IMR-90 (cell line): ENCODE results near the gene OR51D1. TPM values are rescaled to one million over a fixed set of nuclear protein-coding genes. Genes with fewer than 3 reads are reported as not detected.

ENCODE experiments used
- ATAC-seq: fragments of 200-7000 bp; cut with Tn5 transposase; 2 replicates; pipeline ENCODE4 v1.9.1; 2020; ENCODE audit warnings: low read depth, mild to moderate bottlenecking, moderate library complexity
- BruUV-seq: library from RNA; stranded (reverse); fragments of 400-500 nt; replicated peaks from 2 replicates; lab custom pipeline; 2021; lab: Mats Ljungman, UMichigan
- CTCF ChIA-PET: fragments of 300-600 bp; formaldehyde crosslinking; extraction: SDS; loops from one replicate; lab custom pipeline; 2021; ENCODE audit warnings: antibody characterized with exemption; lab: Yijun Ruan, JAX
- POLR2A ChIA-PET: fragments of 300-600 bp; sonication (Branson Sonifier 250); formaldehyde crosslinking; loops from one replicate; lab custom pipeline; 2022; ENCODE audit warnings: antibody characterized with exemption; ENCODE audit not compliant: unreplicated experiment; lab: Charles Lee
- DNase-seq: peaks from one replicate; pipeline ENCODE4 v3.0.0; 2013
- H2AFZ ChIP-seq: replicated peaks from 2 replicates; pipeline ENCODE3; 2013; ENCODE audit warnings: low read length, mild to moderate bottlenecking; ENCODE audit not compliant: poor library complexity
- H2AK5ac ChIP-seq: 2 replicates; pipeline ENCODE4 v1.6.1; 2013; ENCODE audit warnings: low read depth, low read length, inconsistent platforms
- H2AK9ac ChIP-seq: replicated peaks from 2 replicates; pipeline ENCODE3; 2013; ENCODE audit warnings: mild to moderate bottlenecking, low read depth, low read length, moderate library complexity; ENCODE audit not compliant: poor library complexity
- H2BK120ac ChIP-seq: 2 replicates; pipeline ENCODE4 v1.6.1; 2013; ENCODE audit warnings: low read depth, low read length, inconsistent platforms
- H2BK15ac ChIP-seq: 3 replicates; pipeline ENCODE4 v1.6.1; 2013; ENCODE audit warnings: low read depth, low read length, inconsistent platforms
- H2BK20ac ChIP-seq: 2 replicates; pipeline ENCODE4 v1.6.1; 2013; ENCODE audit warnings: low read depth, mild to moderate bottlenecking, inconsistent platforms, low read length, moderate library complexity
- H2BK5ac ChIP-seq: 2 replicates; pipeline ENCODE4 v1.6.1; 2013; ENCODE audit warnings: mild to moderate bottlenecking, low read depth, low read length, inconsistent platforms; ENCODE audit not compliant: poor library complexity, severe bottlenecking
- H3K14ac ChIP-seq: replicated peaks from 2 replicates; pipeline ENCODE4 v1.6.1; 2013; ENCODE audit warnings: low read depth, low read length, inconsistent platforms
- H3K18ac ChIP-seq: 2 replicates; pipeline ENCODE4 v1.6.1; 2013; ENCODE audit warnings: low read depth, low read length, control low read depth
- H3K23ac ChIP-seq: 2 replicates; pipeline ENCODE4 v1.6.1; 2013; ENCODE audit warnings: low read depth, low read length, inconsistent platforms
- H3K27ac ChIP-seq: 2 replicates; pipeline ENCODE4 v1.5.1; 2013; ENCODE audit warnings: mild to moderate bottlenecking, control low read depth, low read length; ENCODE audit not compliant: insufficient read depth
- H3K27me3 ChIP-seq: 2 replicates; pipeline ENCODE4 v1.6.1; 2013; ENCODE audit warnings: low read length; ENCODE audit not compliant: control insufficient read depth, insufficient read depth
- H3K36me3 ChIP-seq: 2 replicates; pipeline ENCODE4 v1.6.1; 2013; ENCODE audit warnings: low read length, mixed read lengths; ENCODE audit not compliant: control insufficient read depth, insufficient read depth
- H3K4ac ChIP-seq: 2 replicates; pipeline ENCODE4 v1.6.1; 2013; ENCODE audit warnings: low read depth, low read length, inconsistent platforms
- H3K4me1 ChIP-seq: 2 replicates; pipeline ENCODE4 v1.6.1; 2013; ENCODE audit warnings: low read length, mixed read lengths; ENCODE audit not compliant: control insufficient read depth, insufficient read depth
- H3K4me2 ChIP-seq: 2 replicates; pipeline ENCODE4 v1.6.1; 2013; ENCODE audit warnings: low read depth, mild to moderate bottlenecking, control low read depth, low read length, moderate library complexity
- H3K4me3 ChIP-seq: 2 replicates; pipeline ENCODE4 v1.5.1; 2013; ENCODE audit warnings: low read depth, mild to moderate bottlenecking, control low read depth, low read length, moderate library complexity; ENCODE audit not compliant: insufficient read depth
- H3K56ac ChIP-seq: 2 replicates; pipeline ENCODE4 v1.6.1; 2013; ENCODE audit warnings: low read length, inconsistent platforms; ENCODE audit not compliant: insufficient read depth; ENCODE audit errors: extremely low read depth
- H3K79me1 ChIP-seq, 2 experiments: 2 replicates each; pipeline ENCODE4 v1.6.1; 2013; ENCODE audit warnings: low read length in 2 of 2, inconsistent platforms in 1 of 2, low read depth in 1 of 2
- H3K9ac ChIP-seq: 2 replicates; pipeline ENCODE4 v1.6.1; 2013; ENCODE audit warnings: low read depth, low read length, control low read depth
- H3K9me1 ChIP-seq: 2 replicates; pipeline ENCODE4 v1.6.1; 2013; ENCODE audit warnings: low read length, inconsistent platforms; ENCODE audit not compliant: insufficient read depth
- H3K9me3 ChIP-seq: 2 replicates; pipeline ENCODE4 v1.6.1; 2013; ENCODE audit warnings: low read length; ENCODE audit not compliant: control insufficient read depth, insufficient read depth
- H4K20me1 ChIP-seq: 2 replicates; pipeline ENCODE4 v1.6.1; 2013; ENCODE audit warnings: low read length, inconsistent platforms; ENCODE audit not compliant: insufficient read depth
- H4K5ac ChIP-seq: 2 replicates; pipeline ENCODE4 v1.6.1; 2013; ENCODE audit warnings: mild to moderate bottlenecking, low read depth, low read length, control low read depth
- H4K8ac ChIP-seq, 2 experiments: 2 replicates each; pipeline ENCODE4 v1.6.1; 2013; ENCODE audit warnings: low read depth in 2 of 2, low read length in 2 of 2, control low read depth in 1 of 2, inconsistent platforms in 1 of 2
- H4K91ac ChIP-seq: 2 replicates; pipeline ENCODE4 v1.6.1; 2013; ENCODE audit warnings: low read depth, low read length, inconsistent platforms; ENCODE audit not compliant: insufficient read depth
- NFE2L2 ChIP-seq: fragments of 150-350 bp; IDR thresholded peaks from 2 replicates; pipeline ENCODE4 v1.6.1; 2016; ENCODE audit warnings: low read depth, mild to moderate bottlenecking, low read length
- POLR2A ChIP-seq: IDR thresholded peaks from 2 replicates; pipeline ENCODE4 v1.6.1; 2012; ENCODE audit warnings: mild to moderate bottlenecking, low read depth, low read length
- RCOR1 ChIP-seq: IDR thresholded peaks from 2 replicates; pipeline ENCODE4 v1.6.1; 2012; ENCODE audit warnings: mild to moderate bottlenecking, low read length, improper control_type of control experiment; ENCODE audit not compliant: insufficient replicate concordance
- SMC3 ChIP-seq: fragments of 150-350 bp; IDR thresholded peaks from 2 replicates; pipeline ENCODE4 v1.6.1; 2016; ENCODE audit warnings: low read depth, mild to moderate bottlenecking, antibody characterized with exemption, low read length, moderate library complexity
- WGBS, 2 experiments: methylation state at CpG; one replicate each; pipeline versions ENCODE4 v1.1.5 to v1.1.7; 2013; ENCODE audit warnings: missing lambda C conversion rate in 2 of 2; ENCODE audit not compliant: insufficient read length in 1 of 2; ENCODE audit errors: extremely low coverage in 2 of 2; 5-methylcytosine and 5-hydroxymethylcytosine counted together
- dilution Hi-C: fragments of 300-500 bp; cut with HindIII; formaldehyde crosslinking; loops from one replicate; pipeline ENCODE4 v1.14.3; 2018; ENCODE audit warnings: low sequenced_read_pairs; ENCODE audit not compliant: unreplicated experiment
- in situ Hi-C: fragments of 300-500 bp; cut with MboI; formaldehyde crosslinking; loops from 3 replicates; pipeline ENCODE4 v1.14.3; 2019; ENCODE audit warnings: low sequenced_read_pairs, inconsistent platforms, mixed read lengths
- intact Hi-C: fragments of 100-400 bp; cut with micrococcal nuclease; formaldehyde crosslinking; loops from 2 replicates; pipeline ENCODE4 v1.10.0; 2022
- polyA plus RNA-seq, 3 experiments: library from polyadenylated mRNA; depleted of rRNA; stranded (reverse); fragments of >200 nt; gene quantifications; 2 replicates each; pipeline ENCODE4 v1.2.3, GENCODE V29; 2012; ENCODE audit warnings: low replicate concordance in 1 of 3
- total RNA-seq: library from RNA; depleted of rRNA; stranded (reverse); fragments of >200 nt; gene quantifications from 2 replicates; pipeline ENCODE4 v1.2.3, GENCODE V29; 2012

The OR51D1 gene
- total and polyA plus RNA-seq, 2 of the 4 experiments (the other 2 are of a cell fraction), result not detected

DNA sequence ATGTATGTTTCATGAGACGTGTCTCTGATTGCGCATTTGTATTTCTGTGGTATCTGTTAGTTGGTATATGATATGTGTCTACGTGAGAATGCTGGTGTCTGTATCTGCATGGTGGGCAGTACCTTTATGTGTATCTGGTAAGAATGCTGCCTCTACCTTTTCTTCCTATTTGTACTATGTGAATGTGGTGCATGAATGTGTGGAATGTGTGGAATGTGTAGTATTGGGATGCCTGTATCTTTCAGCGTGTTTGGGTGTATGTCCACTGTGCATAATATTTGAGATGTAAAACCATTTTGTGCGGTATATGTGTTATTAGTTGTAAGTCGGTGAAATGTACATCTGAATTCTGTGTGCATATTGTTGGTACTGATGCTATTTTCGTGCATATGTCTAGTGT, 4.2 kb downstream of the OR51D1 start:
- Histone ChIP-seq H3K79me1 (no peaks in the 10 kb centered on the region), H3K18ac (no peak overlapping the region), H2AK9ac (no peak overlapping the region), H3K4me1 (no peaks in the 10 kb centered on the region), H3K14ac (no peak overlapping the region), H3K56ac (no peak overlapping the region), H4K8ac (no peak overlapping the region), H3K27me3 (no peaks in the 10 kb centered on the region), H3K9me1 (no peaks in the 10 kb centered on the region), H2BK5ac (no peak overlapping the region), H2AFZ (no peak overlapping the region), H4K5ac (no peak overlapping the region), H3K27ac (no peak overlapping the region), H3K9ac (no peak overlapping the region), H3K4ac (no peak overlapping the region), H2AK5ac (no peak overlapping the region), H3K36me3 (no peaks in the 10 kb centered on the region), H3K4me3 (no peak overlapping the region), H2BK120ac (no peak overlapping the region), H3K23ac (no peak overlapping the region), H3K9me3 (no peaks in the 10 kb centered on the region), H2BK20ac (no peak overlapping the region), H2BK15ac (no peak overlapping the region), H4K20me1 (no peaks in the 10 kb centered on the region), H4K91ac (no peak overlapping the region), H3K4me2 (no peak overlapping the region)
- ATAC-seq (no peak), DNase-seq (no peak)
- no TSS peak for BruUV-seq
- dilution Hi-C loops, result no loop called here
- no peak for TF ChIP-seq RCOR1
- TF ChIP-seq SMC3, result no peak
- TF ChIP-seq POLR2A, result no peak
- TF ChIP-seq NFE2L2, result no peak
- POLR2A ChIA-PET, result no interaction called here
- 77% methylated on average over 6 of the region's 7 CpGs; no CpG with 5 or more reads in 1 of the 2 experiments for WGBS, 2 experiments
- in situ Hi-C loops, result no loop called here
- CTCF ChIA-PET, result no interaction called here
- intact Hi-C loops, result no loop called here
